CD4-positive, alpha-beta T cell treated with Interleukin-15 for 4 hours (primary cell): ENCODE results near the gene SLC43A1.
A peak's percentile ranks its signal among the peaks of the same experiment; 100 is the strongest.
"Not testable (repeated sequence)": the region's sequence is repeated elsewhere in the genome, so short reads cannot be mapped to it uniquely, and the experiment has no call there.

Experiments
- DNase-seq: peaks from one replicate; pipeline ENCODE4 v3.0.0-alpha.2; 2020; ENCODE audit warnings: low spot score

The SLC43A1 gene

DNA sequence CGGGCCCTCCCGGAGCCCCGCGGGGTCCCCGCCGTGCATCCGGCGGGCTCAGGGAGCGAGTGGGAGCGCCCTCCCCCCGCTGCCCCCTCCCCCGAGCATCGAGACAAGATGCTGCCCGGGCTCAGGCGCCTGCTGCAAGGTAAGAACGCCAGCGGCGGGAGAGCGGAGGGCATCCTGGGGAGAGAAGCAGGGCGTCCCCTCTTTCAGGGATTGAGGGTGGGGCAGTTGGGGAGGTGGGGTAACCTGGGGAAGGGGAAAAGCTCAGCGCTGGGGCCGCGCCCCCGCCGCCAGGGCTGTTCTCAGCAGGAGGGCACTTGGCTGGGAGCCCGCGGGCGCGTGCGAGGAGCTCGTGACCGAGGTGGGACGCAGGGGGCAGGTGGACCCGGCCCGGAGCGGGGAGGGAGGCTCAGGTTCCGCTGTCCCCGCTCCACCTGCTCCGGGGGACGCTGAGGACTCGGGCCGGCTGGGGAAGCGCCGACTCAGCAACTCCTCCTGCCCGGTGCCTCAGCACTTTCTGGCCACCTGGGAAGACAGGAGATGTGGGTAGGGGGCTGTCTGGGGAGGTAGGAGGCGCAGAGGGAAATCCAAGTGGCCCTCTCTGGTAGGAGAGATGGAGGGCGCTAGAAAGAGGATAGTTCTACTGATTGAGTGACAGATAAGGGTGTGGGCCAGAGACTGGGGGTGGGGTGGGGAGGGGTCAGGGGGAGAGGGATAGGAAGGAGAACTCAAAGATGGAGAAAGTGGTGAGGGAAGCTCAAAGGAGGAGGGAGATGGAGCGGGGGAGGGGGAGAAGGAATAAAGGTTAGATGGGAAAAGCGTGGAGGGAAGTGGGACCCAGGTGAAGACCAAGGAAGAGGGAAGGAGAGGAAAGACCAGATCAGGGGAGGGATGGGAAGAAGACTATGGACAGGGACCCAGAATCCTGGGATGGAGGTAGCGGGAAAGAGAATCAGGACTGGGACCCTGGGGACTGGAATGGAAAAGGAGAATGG lies 54.4 kb downstream of the SLC43A1 start:
- no peak for DNase-seq

DNA sequence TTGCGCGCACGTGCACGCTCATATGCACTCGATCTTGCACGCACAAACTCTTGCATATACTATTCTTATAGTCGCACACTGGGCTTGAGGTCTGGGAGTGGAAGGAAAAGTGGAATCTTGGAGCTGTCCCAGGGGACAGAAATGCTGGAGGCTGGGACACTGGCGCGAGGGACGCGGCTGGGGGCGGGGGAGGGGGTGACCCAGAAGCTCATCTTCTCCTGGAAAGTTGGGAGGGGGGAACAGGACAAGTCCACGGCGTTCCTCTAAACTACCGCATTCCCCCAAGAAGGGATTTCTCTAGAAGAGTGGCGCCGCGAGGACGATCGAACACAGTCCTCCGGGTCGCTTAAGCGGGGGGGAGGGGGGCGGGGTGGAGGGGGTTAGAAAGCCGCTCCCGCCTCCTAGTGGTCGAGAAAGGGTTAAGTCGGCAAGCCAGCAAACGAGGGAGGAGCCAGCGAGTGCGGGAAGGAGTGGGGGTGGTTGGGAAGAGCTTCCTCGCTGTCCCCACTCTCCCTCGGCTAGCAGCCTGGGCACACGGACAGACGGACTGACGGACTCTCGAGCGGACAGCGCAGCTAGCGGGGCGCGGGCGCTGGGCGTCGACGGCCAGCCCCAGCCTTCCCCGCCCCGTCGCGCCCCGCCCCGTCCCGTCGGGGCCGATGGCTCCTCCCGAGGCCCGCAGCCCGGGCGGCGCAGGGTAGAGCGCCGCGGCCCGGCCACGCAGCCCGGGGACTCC lies 55.3 kb downstream of the SLC43A1 start, which contains the start of gene RTN4RL2:
RTN4RL2 (plus strand) TSS at position 507 of the 736 bp plus-strand sequence. CDS start 338 bp downstream, outside the sequence.
- DNase-seq, result no peak

GRCh38 chr11:57459164-57460021 lies 56.1 kb downstream of the SLC43A1 start:
- no peak for DNase-seq

DNA sequence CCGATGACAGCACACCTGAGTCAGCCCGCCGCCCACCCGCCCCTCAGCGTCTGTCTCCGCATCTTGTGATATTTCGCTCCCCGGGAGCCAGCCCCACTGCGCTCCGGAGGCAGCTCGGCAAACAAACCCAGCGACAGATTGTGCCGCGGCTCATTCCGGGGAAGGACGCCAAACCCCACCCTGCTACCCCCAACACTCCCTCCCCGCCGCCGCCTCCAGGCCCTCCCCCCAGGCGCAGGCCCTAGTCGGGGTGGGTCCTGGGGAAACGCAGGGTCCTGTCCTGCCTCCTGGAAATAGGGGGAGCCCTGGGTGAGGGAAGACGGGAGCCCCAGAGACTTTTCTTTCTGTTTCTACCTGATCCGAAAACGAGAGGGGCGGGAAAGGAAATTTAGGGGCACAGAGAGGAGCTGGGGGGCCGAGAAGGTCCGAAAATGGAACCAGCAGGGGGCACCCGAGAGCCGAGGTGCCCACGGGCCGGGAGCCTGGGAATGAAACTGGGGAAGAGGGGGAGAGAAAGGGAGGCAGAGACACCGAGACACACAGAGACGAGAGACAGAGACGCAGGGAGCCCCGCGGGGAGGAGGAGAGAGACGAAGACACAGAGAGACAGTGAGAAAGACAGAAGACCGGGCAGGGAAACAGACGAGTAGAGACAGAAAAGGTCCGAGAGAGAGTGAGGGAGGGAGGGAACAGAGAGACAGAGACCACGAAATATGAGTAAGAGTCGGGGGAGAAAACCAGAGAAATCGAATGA lies 56.9 kb downstream of the SLC43A1 start:
- peak; percentile 33 for DNase-seq

- DNase-seq, result no peak
Measured at GRCh38 chr11:57458060-57458409, 57.5 kb downstream of the SLC43A1 start.

GRCh38 chr11:57457643-57458023 lies 57.9 kb downstream of the SLC43A1 start:
- DNase-seq, result no peak

DNA sequence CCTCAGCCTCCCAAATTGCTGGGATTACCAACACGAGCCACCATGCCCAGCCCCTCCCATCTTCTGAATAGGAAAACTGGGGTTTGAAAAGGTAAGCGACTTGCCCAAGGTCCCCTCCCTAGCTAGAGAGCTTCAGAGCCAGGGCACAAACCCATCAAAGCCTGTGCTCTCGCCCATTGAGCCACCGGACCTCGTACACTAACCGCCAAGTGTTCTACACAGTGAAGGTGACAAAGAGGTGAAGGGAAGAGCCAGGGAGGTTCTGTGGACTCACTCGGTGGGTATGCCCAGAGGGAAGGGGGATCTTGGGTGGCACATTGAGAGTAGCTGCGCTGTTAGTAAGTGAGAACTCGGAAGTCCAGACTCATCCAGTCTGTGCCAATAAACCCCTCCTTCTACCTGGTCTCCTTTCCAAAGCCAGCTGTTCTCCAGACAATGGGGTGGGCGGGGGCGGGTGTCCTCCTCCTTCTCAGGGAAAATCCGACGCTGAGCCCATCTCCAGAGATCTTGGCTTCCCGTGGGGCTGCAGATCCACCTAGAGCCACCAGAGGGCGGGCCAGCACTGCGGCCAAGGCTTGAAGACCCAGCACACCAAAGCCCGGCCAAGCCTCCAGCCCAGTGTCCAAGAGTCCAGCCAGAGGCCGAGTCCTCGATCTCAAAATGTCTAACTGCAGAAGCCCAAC lies 58.4 kb downstream of the SLC43A1 start:
- peak; percentile 73 for DNase-seq

GRCh38 chr11:57453543-57454177 lies 61.8 kb downstream of the SLC43A1 start:
- DNase-seq, result no peak

GRCh38 chr11:57446055-57446454 lies 69.4 kb downstream of the SLC43A1 start:
- DNase-seq, result no peak

DNA sequence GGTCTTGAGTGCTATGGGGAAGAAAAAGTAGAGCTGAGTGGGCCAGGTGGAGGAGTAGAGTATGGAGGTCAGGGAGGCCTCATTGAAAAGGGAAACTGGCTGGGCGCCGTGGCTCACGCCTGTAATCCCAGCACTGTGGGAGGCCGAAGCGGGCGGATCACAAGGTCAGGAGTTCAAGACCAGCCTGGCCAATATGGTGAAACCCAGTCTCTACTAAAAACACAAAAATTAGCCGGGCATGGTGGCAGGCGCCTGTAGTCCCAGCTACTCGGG lies 70.4 kb downstream of the SLC43A1 start:
- DNase-seq, result not testable (repeated sequence)

DNA sequence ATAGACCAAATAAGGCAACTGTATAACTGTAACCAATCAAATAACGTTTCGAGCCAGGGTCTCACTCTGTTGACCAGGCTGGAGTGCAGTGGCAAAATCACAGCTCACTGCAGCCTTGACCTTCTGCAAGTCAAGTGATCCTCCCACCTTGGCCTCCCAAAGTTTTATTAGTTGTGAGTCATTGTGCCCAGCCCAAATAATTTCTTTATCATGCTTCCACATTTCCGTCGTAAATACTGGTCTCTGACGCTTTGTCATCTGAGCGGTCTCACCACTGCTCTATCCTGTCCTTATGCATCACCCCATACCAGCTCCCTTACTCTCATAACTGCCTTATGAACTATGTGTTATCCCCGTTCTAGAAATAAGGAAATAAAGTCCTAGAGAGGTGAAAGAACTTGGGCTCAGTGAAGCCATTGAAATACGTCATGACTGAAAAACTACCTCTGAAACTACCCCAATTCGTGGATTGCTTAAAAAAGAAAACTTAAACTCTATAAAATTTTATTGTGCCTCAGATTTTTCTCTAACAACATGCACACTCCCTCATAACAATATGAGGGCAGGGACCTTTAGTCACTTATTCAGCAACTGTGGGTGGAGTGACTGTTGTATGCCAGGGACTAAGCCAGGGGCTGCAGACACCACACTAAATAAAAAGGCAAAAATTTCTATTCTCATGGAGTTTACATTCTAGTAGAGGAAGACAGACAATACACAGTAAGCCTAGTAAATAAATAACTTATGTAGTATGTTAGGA lies 71.0 kb downstream of the SLC43A1 start:
- no peak for DNase-seq

GRCh38 chr11:57440744-57441414 lies 74.6 kb downstream of the SLC43A1 start:
- no peak for DNase-seq

DNA sequence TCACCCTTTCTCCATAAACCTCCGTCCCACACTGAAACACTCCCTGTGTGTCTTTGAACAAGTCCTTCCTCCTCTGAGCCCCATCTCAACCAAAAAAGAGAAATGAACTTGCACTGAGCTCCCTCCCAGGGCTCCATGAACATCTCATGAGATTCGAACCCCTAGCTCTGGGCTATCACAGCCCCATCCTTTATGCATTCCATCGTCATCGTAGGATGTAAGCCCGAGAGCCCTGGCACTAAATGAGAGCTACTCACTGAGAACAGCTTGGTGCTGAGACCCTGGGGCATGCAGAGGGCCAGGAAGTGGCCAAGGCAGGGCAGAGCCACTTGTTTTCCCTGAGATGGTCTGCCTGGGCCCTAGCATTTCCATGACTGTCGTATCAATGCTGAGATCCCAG lies 75.7 kb downstream of the SLC43A1 start:
- DNase-seq, result no peak

DNA sequence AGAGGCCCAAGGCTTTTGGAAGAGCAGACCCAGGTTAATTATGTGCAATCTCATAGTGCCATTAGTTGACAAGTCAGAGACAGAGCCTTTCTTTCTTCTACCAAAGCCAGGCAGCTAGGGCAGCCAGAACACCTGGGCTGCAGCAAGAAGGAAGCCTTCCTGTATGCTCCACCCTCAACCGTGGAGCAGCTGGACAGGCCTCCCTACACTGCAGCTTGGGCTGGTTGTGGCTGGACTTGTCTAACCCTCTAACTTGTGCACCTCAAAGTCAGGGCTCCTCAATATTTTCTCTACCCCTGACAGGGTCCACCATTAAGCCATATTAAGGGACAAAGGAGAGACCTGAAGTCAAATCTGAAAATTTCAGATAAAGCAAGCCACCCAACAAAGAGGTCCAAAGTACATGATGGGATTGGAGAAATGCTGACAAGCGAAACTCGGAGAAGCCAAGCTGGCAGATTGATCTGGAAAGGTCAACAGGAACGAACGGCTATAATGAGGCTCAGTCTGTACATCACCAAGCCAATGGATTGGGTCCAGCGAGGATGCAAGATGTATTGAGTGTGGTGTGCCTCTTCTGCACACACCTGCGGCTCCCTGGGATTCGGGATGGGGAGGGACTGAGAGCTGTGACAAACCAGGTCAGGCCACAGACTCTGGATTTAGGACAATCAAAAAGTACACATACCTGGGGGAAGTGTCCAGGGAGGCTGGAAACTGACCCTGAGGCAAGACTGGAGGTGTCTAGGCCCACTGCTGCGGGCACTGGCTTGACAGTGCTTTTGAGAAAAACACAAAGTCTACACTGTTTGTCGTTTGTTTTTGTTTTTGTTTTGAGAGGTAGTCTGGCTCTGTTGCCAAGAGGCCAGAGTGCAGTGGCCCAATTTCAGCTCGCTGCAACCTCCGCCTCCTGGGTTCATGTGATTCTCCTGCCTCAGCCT lies 76.9 kb downstream of the SLC43A1 start:
- DNase-seq, result no peak

DNA sequence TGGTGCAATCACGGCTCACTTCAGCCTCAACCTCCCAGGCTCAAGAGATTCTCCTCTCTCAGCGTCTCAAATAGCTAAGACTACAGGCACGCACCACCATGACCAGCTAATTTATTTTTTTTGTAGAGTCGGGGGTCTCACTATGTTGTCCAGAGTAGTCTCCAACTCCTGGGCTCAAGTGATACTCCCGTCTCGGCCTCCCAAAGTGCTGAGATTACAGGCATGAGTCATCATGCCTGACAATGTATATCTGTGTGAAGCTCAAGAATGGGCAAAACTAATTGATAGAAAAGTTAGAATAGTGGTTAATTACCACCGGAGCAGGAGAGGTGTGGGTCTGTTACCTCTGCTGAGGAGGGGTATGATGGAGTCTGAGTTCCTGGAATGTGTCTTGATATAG lies 79.5 kb downstream of the SLC43A1 start:
- DNase-seq, result no peak

GRCh38 chr11:57434640-57435546 lies 80.6 kb downstream of the SLC43A1 start:
- DNase-seq, result no peak
